Measurements from ENCODE around the gene FAU.
"Not testable (repeated sequence)": the region's sequence is repeated elsewhere in the genome, so short reads cannot be mapped to it uniquely, and the experiment has no call there.

FAU gene

DNA sequence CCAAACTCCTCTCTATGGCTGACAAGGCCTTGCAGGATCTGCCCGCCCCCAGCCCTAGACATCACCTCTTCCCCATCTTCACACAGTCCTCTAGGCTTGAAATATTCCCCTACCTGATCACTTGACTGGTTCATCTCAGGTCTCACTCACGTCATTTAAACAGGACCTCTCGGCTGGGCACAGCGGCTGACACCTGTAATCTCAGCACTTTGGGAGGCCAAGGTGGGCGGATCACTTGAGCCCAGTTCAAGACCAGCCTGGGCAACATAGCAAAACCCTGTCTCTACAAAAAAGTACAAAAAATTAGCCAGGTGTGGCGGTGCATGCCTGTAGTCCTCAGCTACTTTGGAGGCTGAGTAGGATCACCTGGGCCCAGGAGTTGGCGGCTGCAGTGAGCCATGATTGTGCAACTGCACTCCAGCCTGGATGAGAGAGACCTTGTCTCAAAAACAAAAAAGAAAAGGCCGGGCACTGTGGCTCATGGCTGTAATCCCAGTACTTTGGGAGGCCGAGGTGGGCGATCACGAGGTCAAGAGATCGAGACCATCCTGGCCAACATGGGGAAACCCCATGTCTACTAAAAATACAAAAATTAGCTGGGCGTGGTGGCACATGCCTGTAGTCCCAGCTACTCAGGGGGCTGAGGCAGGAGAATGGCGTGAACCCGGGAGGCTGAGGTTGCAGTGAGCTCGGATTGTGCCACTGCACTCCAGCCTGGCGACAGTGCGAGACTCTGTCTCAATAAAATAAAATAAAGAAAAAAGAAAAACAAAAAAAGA lies 2.9 kb downstream of the FAU start:
- DNase-seq = not testable (repeated sequence)

DNA sequence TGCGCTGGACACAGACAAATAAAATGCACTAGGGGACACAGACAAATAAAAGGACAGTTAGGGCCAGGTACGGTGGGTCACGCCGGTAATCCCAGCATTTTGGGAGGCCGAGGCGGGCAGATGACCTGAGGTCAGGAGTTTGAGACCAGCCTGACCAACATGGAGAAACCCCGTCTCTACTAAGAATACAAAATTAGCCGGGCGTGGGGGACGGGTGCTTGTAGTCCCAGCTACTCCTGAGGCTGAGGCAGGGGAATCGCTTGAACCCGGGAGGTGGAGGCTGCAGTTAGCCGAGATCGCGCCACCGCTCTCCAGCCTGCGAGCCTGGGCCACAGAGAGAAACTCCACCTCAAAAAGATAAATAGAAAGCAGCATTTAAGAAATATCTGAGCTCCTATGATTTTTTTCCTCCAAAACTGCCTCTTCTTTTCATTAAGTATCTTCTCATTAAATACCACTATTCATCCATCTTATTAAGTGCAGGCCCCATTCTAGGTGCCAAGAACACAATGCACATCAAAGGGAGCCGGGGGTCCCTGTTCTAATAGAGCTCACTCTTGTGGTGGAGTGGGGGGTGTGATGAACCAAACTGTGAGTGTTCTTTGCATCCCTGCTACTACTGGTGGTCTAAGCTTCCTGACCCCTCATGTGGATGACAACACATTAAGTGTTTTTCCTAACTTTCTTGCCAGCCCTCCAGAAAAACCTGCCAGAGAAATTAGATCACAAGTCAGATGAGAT lies 3.7 kb downstream of the FAU start:
- no peak for DNase-seq

DNA sequence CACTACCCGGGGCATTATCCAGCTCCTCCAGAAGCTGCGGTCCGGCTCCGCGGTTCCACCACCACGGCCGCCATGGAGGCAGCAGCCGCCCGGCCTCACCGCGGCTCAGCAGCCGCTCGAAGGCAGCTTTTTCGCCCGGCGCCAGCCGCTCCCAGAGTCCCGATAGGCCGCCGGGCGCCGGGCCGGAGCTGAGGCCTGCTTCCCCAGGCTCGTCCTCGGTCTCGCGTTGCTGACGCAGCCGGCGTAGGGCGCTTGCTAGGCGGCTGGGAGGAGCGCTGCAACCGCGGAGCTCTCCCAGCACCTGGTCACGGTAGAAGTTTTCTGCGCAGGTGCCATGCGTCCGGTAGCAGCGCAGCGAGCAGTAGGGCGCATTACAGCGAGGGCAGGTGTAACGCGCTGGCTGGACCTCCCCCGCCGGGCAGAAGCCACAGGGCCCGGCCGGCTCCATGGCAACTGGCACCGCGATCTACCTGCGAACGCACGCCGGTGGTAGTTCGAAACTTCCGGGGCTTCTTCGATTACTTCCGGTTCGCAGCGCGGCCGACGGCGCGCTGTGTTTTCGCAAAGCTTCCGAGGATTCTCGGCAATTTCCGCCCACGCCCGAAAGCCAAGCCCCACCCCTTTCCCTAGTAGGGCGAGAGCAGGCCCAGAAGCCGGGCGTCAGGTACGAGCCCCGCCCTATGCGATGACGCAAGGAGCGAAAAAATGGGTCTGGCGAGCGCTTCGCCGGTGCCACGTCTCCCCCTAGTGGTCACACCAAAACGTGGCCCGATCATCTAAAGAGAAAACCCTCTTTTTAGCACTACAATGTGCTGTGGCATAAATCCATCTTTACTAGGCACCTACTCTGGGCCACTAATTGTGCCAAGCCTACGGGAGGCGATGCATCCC lies 4.5 kb downstream of the FAU start, which contains the start of gene ZNHIT2:
Gene ZNHIT2 (minus strand): TSS at position 496 of the 891 bp plus-strand sequence. CDS start 48 bp downstream, at position 448.
- DNase-seq = peak; percentile 99

DNA sequence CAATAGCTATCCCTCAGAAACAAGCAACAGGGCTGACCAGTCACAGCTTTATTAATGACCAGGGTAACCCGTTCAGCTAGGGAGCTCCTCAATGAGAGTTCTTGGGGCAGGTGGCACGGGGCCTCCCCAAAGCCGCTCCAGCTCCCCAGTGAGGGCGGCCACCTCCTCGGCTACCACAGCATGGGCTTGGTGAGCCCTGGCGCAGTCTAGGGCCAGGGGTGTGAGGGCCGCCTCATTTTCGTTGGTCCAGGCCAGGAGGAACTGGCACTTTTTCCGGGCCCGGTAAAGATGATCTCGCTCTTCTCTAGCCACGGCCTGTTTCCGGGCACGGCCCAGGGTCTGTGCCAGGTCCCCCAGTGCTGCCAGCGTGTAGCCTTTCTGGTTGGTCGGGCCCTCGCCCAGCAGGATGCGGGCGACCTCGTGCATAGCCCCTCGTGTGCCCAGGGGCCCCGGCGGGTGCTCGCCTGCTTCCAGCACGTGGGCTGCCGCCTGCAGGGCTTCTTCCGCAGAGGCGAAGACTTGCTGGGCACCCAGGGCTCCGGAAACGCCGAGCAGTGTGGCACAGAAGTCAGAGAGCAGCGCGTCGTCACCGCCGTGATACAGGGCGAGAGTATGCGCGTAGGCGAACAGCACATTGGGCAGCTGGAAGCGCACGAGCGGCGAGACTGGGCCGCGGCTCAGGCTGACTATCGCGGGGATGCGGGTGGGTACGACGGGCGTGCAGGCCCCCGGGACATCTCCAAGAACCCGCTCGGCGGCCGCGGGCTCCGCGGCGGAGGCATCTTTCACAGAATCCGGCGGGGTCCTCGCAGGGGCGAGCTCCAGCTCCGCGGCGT lies 5.3 kb downstream of the FAU start:
- DNase-seq = peak; percentile 9

DNA sequence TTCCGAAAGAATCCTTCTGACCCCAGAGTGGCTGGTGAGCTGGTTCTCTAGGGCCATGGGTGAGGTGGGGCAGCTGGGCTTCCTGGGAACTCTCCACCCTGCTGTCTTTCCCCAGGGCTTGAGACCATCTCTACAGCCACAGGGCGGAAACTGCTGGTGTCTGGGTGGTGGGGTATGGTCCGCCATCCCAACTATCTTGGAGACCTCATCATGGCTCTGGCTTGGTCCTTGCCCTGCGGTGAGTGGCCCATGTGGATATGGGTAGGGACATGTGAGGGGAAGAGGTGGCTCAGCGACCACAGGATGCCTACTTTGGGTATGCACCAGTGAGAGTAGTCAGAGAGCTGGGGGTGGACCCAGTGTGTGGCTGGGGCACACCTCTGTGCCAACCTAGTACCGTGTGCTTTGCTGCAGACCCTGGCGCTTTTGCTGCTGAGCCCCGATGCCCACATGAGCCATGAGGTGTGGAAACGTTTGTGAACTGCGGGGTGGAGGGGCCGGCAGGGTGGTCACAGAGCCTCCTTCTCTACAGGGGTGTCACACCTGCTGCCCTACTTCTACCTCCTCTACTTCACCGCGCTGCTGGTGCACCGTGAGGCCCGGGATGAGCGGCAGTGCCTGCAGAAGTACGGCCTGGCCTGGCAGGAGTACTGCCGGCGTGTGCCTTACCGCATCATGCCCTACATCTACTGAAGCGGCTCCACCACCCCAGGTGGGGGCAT lies 6.4 kb downstream of the FAU start:
- no peak for DNase-seq

DNA sequence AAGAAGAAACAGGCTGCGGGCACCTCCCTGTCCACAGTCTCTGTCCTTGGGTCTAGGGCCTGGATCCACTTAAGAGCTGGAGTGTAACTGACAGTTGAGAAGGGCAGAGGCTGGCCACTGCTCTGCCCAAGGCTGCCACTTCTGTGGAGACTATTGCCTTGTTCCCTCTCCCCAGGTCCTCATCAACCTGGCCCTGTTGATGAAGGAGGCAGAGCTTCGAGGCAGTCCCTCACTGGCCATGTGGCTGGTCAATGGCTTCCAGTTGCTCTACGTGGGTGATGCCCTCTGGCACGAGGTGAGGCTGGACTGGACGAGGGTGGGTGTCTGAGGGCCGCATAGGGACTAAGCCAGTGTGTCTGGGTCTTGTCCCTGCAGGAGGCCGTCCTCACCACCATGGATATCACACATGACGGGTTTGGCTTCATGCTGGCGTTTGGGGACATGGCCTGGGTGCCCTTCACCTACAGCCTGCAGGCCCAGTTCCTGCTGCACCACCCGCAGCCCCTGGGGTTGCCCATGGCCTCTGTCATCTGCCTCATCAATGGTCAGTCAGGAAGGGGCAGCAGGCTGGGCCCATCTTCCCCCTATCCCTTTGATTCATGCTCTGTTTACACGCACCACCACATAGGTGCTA lies 7.3 kb downstream of the FAU start:
- no peak for DNase-seq

DNA sequence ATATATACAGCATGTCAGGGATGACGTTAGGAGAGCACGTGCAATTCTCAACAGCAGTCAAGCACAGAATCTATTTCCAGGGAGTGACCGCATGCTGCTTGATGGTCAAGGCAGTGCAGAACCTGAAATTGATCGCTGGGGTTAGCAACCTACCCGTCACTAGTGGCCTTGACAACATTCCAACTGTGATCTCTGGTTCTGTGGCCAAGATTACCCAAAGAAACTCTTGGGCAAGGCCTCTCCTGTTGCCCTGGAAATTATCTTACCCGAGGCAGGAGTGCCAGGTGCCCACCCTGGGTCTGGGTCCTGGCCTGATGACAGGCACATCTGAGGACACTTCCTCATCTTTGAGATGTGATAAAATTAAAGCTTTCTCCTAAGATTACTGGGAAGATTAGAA lies 8.1 kb downstream of the FAU start:
- DNase-seq = no peak

DNA sequence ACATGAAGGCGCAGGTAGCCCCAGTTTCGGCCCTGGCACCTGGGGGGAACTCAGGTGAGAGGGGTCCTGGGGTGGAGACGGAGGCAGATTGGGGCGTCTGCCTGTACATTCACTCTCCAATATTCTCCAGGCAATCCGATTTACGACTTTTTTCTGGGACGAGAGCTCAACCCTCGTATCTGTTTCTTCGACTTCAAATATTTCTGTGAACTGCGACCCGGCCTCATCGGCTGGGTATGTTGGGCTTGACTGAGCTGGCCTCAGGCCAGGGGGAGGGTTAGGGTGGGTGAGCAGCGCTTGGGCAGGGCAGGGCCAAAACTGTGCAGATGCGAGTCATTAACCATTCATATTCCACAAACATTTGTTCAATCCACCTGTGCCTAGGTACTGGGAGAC lies 8.6 kb downstream of the FAU start:
- no peak for DNase-seq

DNA sequence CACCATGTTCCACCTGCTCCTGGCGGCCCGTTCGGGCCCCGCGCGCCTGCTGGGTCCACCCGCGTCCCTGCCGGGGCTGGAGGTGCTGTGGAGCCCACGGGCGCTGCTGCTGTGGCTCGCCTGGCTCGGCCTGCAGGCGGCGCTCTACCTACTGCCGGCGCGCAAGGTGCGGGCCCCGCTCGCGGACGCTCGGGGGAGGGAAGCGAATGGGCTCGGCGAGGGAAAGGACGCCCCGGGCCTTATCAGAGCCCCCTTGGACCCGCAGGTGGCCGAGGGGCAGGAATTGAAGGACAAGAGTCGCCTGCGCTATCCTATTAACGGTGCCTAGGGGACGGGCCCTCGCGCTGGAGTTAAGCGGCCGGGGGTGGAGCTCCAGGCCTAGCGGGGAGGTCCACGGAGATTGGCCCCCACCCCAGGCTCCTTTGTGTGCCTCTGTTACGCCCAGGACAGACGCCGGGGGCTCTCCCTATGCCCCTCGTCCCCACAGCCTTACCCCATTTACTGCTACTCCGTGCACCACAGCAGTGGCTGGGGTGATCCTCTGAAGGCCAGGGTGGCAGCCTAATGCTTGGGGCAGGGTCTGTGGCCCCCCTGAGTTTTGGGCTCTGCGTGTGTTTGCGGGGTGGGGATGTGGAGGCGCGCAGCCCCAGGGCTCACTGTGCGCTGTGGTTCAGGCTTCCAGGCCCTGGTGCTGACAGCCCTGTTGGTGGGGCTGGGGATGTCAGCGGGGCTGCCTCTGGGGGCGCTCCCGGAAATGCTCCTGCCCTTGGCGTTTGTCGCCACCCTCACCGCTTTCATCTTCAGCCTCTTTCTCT lies 9.2 kb downstream of the FAU start:
- DNase-seq = peak; percentile 53

DNA sequence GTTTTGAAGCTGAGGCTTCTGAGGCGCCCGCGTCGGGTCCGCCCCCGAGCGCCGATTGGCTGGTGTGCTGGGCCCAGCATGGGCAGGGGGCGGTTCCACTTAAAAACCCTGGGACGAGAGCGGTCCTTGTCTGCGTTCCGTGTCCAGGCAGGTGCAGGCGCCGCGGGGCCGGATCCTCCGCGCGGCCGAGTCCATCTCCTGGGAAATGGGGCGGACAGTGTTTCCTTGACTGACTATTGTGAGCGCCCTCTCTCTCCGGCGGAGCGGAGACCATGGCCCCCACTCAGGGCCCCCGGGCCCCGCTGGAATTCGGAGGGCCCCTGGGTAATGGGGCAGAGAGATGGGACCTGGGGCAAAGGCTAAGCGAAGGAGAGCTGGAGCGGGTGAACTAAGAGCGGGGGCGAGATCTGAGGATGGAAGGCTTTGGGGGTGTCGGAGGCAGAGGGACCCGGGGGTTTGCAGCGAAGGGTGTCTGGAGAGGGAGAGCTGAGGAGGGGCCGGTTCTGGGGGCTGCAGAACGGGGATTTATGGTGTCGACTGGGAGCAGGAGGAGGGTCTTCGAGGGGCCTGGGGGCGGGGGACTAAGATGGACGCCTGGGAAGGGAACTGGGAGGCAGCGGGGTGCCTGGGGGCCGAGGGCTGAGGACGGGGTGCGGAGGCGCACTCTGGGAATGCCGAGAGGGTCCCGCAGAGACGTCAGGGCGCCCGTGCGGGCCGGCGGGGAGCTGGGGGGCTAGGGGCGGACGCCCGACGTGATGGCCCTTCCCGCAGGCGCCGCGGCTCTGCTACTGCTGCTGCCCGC lies 10.0 kb downstream of the FAU start, which contains the start of gene TM7SF2:
Gene TM7SF2 (plus strand): TSS at position 129 of the 802 bp plus-strand sequence. CDS start 144 bp downstream, at position 273.
- peak; percentile 95 for DNase-seq

DNA sequence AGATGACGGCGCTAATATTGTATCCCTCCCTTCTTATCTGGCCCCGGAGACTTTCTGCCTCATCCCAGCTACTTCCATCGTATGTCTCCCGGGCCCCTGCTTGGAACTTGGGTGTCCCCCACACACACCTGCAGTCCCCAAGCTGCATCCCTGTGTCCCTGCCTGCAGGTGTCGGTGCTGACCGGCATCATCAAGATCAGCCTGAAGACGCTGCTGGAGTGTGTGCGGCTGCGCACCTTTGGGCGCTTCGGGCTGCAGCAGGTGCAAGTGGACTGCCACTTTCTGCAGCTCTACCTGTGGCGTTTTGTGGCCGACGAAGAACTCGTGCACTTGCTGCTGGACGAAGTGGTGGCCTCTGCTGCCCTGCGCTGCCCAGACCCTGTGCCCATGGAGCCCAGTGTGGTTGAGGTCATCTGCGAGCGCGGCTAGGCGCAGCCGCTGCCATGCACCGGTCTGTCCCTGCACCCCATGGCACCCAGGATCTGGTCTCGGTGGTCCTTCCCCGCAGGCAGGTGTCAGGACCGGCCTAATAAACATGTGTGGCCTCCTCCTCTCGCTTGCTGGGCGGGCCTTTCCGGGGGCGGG lies 10.7 kb downstream of the FAU start:
- DNase-seq = no peak

DNA sequence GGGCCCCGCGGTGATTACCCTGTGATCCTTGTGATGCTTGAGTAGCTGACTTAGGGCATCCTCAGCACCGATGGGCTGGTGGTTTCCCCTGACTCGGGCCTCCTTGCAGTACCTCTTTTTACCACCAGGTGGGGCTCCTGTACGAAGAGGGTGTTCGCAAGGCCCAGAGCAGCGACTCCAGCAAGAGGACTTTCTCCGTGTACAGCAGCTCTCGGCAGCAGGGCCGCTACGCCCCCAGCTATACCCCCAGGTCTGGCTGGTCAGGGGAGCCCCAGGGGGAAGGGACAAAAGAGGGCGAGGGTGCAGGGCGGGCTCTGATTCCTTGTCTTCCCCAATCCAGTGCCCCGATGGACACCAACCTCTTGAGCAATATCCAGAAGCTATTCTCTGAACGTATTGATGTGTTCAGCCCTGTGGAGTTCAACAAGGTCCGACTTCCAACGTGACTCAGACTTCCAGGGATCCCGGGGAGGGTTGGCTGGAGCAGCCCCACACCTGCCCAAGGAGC lies 11.5 kb downstream of the FAU start:
- DNase-seq = peak; percentile 91

DNA sequence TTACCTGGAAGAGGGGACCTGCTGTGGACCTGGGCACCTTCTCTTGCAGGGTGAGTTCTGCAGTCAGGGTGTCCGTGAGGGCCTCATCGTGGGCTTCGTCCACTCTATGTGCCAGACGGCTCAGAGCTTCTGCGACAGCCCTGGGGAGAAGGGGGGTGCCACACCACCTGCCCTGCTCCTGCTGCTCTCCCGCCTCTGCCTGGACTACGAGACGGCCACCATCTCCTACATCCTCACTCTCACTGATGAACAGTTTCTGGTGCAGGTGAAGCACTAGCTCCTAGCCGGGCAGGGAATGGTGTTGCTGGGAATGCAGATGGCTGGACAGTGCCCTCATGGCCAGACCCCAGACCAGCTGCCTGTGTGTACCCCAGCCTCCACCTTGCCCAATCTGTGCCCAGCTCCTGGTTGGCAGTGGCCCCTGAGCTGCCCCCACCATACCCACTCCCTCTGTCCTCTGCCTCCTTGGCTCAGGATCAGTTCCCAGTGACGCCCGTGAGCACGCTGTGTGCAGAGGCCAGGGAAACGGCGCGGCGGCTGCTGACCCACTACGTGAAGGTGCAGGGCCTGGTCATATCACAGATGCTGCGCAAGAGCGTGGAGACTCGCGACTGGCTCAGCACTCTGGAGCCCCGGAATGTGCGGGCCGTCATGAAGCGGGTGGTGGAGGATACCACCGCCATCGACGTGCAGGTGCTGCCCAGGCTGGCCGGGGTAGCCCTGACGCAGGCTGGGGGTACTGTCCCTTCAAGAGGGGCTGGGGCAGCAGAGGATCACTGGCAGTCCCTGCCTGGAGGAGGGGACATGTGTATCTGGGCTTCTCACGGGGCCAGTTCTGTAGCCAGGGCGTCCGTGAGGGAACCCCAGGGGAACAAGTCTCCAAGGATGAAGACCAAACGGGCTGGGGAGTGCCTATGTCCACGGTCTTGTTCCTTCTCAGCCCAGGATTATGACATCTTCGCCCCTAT lies 12.4 kb downstream of the FAU start:
- DNase-seq = no peak

DNA sequence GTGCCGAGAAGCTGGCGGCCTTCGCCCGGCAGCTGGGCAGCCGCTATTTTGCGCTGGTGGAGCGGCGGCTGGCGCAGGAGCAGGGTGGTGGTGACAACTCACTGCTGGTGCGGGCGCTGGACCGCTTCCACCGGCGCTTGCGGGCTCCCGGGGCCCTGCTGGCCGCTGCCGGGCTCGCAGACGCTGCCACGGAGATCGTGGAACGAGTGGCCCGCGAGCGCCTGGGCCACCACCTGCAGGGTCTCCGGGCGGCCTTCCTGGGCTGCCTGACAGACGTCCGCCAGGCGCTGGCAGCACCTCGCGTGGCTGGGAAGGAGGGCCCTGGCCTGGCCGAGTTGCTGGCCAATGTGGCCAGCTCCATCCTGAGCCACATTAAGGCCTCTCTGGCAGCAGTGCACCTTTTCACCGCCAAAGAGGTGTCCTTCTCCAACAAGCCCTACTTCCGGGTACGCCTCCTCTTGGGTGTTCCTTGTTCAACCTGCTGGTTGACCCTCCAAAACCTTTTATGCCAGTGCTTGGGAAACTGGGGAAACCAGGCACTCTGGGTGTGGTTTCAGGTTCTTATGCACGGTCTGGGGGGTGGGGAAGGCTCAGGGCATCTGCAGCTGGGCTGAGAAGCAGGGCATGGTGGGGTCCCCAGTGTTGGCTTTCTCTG lies 13.3 kb downstream of the FAU start:
- no peak for DNase-seq

DNA sequence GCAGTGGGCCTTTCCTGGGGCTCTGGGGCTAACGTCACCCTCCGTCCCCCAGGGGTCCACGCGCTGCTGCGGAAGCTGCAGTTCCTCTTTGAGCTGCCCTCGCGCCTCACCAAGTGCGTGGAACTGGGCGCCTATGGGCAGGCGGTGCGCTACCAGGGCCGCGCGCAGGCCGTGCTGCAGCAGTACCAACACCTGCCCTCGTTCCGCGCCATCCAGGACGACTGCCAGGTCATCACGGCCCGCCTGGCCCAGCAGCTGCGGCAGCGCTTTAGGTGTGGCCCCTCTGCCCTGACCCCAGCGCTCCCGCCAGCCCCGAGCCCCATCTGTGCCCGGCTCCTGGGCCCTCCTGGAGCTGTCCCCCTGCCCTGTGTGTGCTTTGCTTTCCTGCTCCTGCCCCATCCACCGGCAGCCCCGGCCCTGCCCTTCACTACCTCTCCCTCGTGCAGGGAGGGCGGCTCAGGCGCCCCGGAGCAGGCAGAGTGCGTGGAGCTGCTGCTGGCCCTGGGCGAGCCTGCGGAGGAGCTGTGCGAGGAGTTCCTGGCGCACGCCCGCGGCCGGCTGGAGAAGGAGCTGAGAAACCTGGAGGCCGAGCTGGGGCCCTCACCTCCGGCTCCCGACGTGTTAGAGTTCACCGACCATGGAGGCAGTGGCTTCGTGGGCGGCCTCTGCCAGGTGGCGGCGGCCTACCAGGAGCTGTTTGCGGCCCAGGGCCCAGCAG lies 14.0 kb downstream of the FAU start:
- DNase-seq = no peak

DNA sequence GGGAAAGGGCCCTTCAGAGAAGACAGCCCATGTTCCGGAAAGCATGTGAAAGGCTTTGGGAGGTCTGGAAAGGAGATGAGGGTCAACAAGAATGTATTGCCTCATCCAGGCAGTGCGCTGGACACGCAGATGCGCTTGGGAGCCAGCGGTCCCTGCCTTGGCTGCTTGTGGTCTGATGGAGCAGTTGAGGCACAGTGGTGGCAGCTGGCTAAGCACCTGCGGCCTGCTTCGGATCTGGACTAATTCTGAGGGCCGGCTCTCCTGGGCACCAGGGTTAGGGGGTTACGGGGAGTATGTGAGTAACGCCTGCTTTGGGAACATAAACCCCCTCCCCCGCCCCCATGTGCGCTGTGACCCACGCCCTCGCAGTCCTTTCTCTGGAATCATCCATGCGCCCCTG lies 14.9 kb downstream of the FAU start:
- no peak for DNase-seq
